ENCODE data around the gene RALGPS1. TPM values are rescaled to one million over a fixed set of nuclear protein-coding genes. Genes with fewer than 3 reads are reported as not detected.

Gene RALGPS1
- polyA plus RNA-seq, 3 donors: 0.60 to 4.6 (median 1.3) TPM

GRCh38 chr9:127162046-127162863 lies 247.7 kb downstream of the RALGPS1 start:
- Mint-ChIP-seq H3K4me3 (no peak overlapping the region), H3K36me3 (no peaks in the 10 kb centered on the region), H3K9me3 (peaks cover 0 to under 1% (median 0%) of the 10 kb centered on the region in 7 donors), H3K27ac (no peak overlapping the region), H3K27me3 (ENCODE audit: low read depth in 3 of 3) (peaks cover 1 to 5% (median 4%) of the 10 kb centered on the region in 3 donors), H3K4me1 (peaks cover 21% of the 10 kb centered on the region)
- no peaks in the 10 kb centered on the region for H3K4me1 ChIP-seq (ENCODE audit: control insufficient read depth in 1 of 2, insufficient read depth in 2 of 2, low read length in 2 of 2)
- WGBS (ENCODE audit: insufficient coverage): 55% methylated on average over 5 of the region's 9 CpGs
- H3K4me3 ChIP-seq (replicated peaks in 1 of 3; ENCODE audit: low read depth in 2 of 3, low read length in 3 of 3): no peak overlapping the region
- H3K4me2 ChIP-seq (replicated peaks; ENCODE audit: extremely low read depth, low read length, poor library complexity, severe bottlenecking): no peak overlapping the region
- H2AFZ ChIP-seq (ENCODE audit: insufficient read depth, low read depth, low read length, poor library complexity, severe bottlenecking): no peak overlapping the region
- no peaks in the 10 kb centered on the region for H3K79me2 ChIP-seq (ENCODE audit: insufficient read depth, low read length)
- H3K27me3 ChIP-seq (ENCODE audit: control insufficient read depth in 2 of 2, insufficient read depth in 2 of 2, low read length in 2 of 2): no peaks in the 10 kb centered on the region
- H4K20me1 ChIP-seq (ENCODE audit: insufficient read depth, low read length): no peaks in the 10 kb centered on the region
- intact Hi-C loops (cut with micrococcal nuclease): no loop called here
- H3K27ac ChIP-seq (ENCODE audit: low read depth in 1 of 2, low read length in 2 of 2): no peak overlapping the region
- H3K9me3 ChIP-seq (replicated peaks in 1 of 2; ENCODE audit: control insufficient read depth in 1 of 2, insufficient read depth in 1 of 2, low read length in 2 of 2): no peaks in the 10 kb centered on the region
- no peaks in the 10 kb centered on the region for H3K36me3 ChIP-seq (replicated peaks in 1 of 2; ENCODE audit: control insufficient read depth in 1 of 2, insufficient read depth in 2 of 2, low read length in 2 of 2)
- DNase-seq: no peak
- TF ChIP-seq CTCF (IDR thresholded peaks at IDR 0.05): no peak
- H3K9ac ChIP-seq (ENCODE audit: insufficient read depth, low read length, poor library complexity, severe bottlenecking): no peak overlapping the region

- H4K20me1 ChIP-seq (ENCODE audit: insufficient read depth, low read length): no peaks in the 10 kb centered on the region
- DNase-seq: no peak
- TF ChIP-seq CTCF (IDR thresholded peaks at IDR 0.05): no peak
- Mint-ChIP-seq H3K36me3 (no peaks in the 10 kb centered on the region), H3K9me3 (peaks cover 0 to 4% (median 0%) of the 10 kb centered on the region in 7 donors), H3K27ac (peak overlapping the region in 2 of 7 donors; percentile 55 to 81), H3K4me1 (peaks cover 21% of the 10 kb centered on the region), H3K27me3 (ENCODE audit: low read depth in 3 of 3) (peaks cover under 1 to 5% (median 4%) of the 10 kb centered on the region in 3 donors), H3K4me3 (no peak overlapping the region)
- H3K4me2 ChIP-seq (replicated peaks; ENCODE audit: extremely low read depth, low read length, poor library complexity, severe bottlenecking): no peak overlapping the region
- H3K9ac ChIP-seq (ENCODE audit: insufficient read depth, low read length, poor library complexity, severe bottlenecking): no peak overlapping the region
- intact Hi-C loops (cut with micrococcal nuclease): no loop called here
- H3K4me3 ChIP-seq (replicated peaks in 1 of 3; ENCODE audit: low read depth in 2 of 3, low read length in 3 of 3): no peak overlapping the region
- no peaks in the 10 kb centered on the region for H3K9me3 ChIP-seq (replicated peaks in 1 of 2; ENCODE audit: control insufficient read depth in 1 of 2, insufficient read depth in 1 of 2, low read length in 2 of 2)
- no peaks in the 10 kb centered on the region for H3K79me2 ChIP-seq (ENCODE audit: insufficient read depth, low read length)
- no peaks in the 10 kb centered on the region for H3K36me3 ChIP-seq (replicated peaks in 1 of 2; ENCODE audit: control insufficient read depth in 1 of 2, insufficient read depth in 2 of 2, low read length in 2 of 2)
- H3K27me3 ChIP-seq (ENCODE audit: control insufficient read depth in 2 of 2, insufficient read depth in 2 of 2, low read length in 2 of 2): no peaks in the 10 kb centered on the region
- H3K4me1 ChIP-seq (ENCODE audit: control insufficient read depth in 1 of 2, insufficient read depth in 2 of 2, low read length in 2 of 2): no peaks in the 10 kb centered on the region
- no peak overlapping the region for H2AFZ ChIP-seq (ENCODE audit: insufficient read depth, low read depth, low read length, poor library complexity, severe bottlenecking)
- no CpG with 5 or more reads among the region's 4 CpGs for WGBS (ENCODE audit: insufficient coverage)
- H3K27ac ChIP-seq (ENCODE audit: low read depth in 1 of 2, low read length in 2 of 2): no peak overlapping the region
Observed at GRCh38 chr9:127162864-127163365, 248.3 kb downstream of the RALGPS1 start.

All from CD14-positive monocyte (primary cell).